SK-N-SH (cell line): ENCODE measurements around the gene TMEM123.

Source experiments
- FOSL2 ChIP-seq: IDR thresholded peaks from 2 replicates; pipeline ENCODE4 v1.4.0; 2012; ENCODE audit warnings: low read depth, mild to moderate bottlenecking, moderate library complexity, borderline replicate concordance
- TCF12 ChIP-seq: IDR thresholded peaks from 2 replicates; pipeline ENCODE4 v1.4.0; 2012

- TF ChIP-seq FOSL2 (no peak), TCF12 (no peak)
Observed at GRCh38 chr11:102399189-102399588, 53.4 kb downstream of the TMEM123 start.
